K562 (cell line): Measurements from ENCODE around the gene SMOC2. TPM values are rescaled to one million over a fixed set of nuclear protein-coding genes. Genes with fewer than 3 reads are reported as not detected.

Source experiments
- ATAC-seq: fragments of 200-7000 bp; cut with Tn5 transposase; 3 replicates; pipeline ENCODE4 v1.9.1; 2020; ENCODE audit warnings: moderate library complexity
- BruUV-seq: library from RNA; stranded (reverse); fragments of 400-500 nt; replicated peaks from 2 replicates; lab custom pipeline; 2021; lab: Mats Ljungman, UMichigan
- CTCF ChIA-PET: fragments of 300-600 bp; formaldehyde crosslinking; extraction: SDS; loops from one replicate; lab custom pipeline; 2021; ENCODE audit warnings: low intra/inter-chr PET ratio; lab: Yijun Ruan, JAX
- POLR2A ChIA-PET: fragments of 300-600, 350-650 bp; sonication (Branson Sonifier 250); formaldehyde crosslinking; extraction: SDS; loops from one replicate; lab custom pipeline; 2021; ENCODE audit warnings: antibody characterized with exemption, inconsistent platforms; lab: Yijun Ruan, JAX
- DNase-seq, 4 experiments: peaks; one replicate each; pipeline versions ENCODE4 v3.0.0 to v3.0.0-alpha.2; 2011 to 2018; ENCODE audit warnings: low spot score in 3 of 4, mixed read lengths in 3 of 4; ENCODE audit errors: extremely low read depth in 1 of 4
- FAIRE-seq: peaks from 2 replicates; lab custom pipeline; 2011; peaks lifted over from hg19 to GRCh38; lab: Jason Lieb, UNC
- H2AFZ ChIP-seq: 2 replicates; pipeline ENCODE4 v1.6.0; 2011; ENCODE audit warnings: low read depth, low read length, control low read depth, inconsistent platforms
- H3K27ac ChIP-seq: fragments of 200-600 bp; 3 replicates; pipeline ENCODE4 v1.8.0; 2011; ENCODE audit warnings: low read depth, mild to moderate bottlenecking, control low read depth, inconsistent platforms, low read length, moderate library complexity, mixed read lengths; ENCODE audit errors: extremely low read depth
- H3K27me3 ChIP-seq, 2 experiments: fragments of 300-600 bp in 1 of 2; 2 replicates in 1 of 2; 3 replicates in 1 of 2; pipeline versions ENCODE4 v1.6.0 to v1.8.0; 2011; ENCODE audit warnings: inconsistent platforms in 2 of 2, low read length in 2 of 2, mild to moderate bottlenecking in 1 of 2, mixed read lengths in 1 of 2, moderate library complexity in 1 of 2; ENCODE audit not compliant: control insufficient read depth in 2 of 2, insufficient read depth in 2 of 2
- H3K36me3 ChIP-seq: fragments of 300-600 bp; 3 replicates; pipeline ENCODE4 v1.8.0; 2011; ENCODE audit warnings: mild to moderate bottlenecking, low read length, inconsistent platforms; ENCODE audit not compliant: control insufficient read depth, insufficient read depth
- H3K4me1 ChIP-seq, 2 experiments: fragments of 200-600 bp in 1 of 2; replicated peaks in 1 of 2; 2 replicates in 1 of 2; 3 replicates in 1 of 2; pipeline versions ENCODE4 v1.5.1 to v1.8.0; 2011; ENCODE audit warnings: inconsistent platforms in 2 of 2, low read length in 2 of 2, mild to moderate bottlenecking in 1 of 2, mixed read lengths in 1 of 2, moderate library complexity in 1 of 2; ENCODE audit not compliant: control insufficient read depth in 2 of 2, insufficient read depth in 2 of 2
- H3K4me2 ChIP-seq: 2 replicates; pipeline ENCODE4 v1.6.1; 2011; ENCODE audit warnings: low read length, control low read depth, inconsistent platforms, mixed read lengths; ENCODE audit not compliant: insufficient read depth
- H3K4me3 ChIP-seq: fragments of 200-600 bp; sonication (generic), shearing (Covaris generic); 2 replicates; pipeline ENCODE4 v1.5.1; 2016; ENCODE audit warnings: control low read depth, inconsistent platforms
- H3K79me2 ChIP-seq: fragments of 200-600 bp; 3 replicates; pipeline ENCODE4 v1.8.0; 2011; ENCODE audit warnings: low read length, inconsistent platforms; ENCODE audit not compliant: control insufficient read depth, insufficient read depth
- H3K9ac ChIP-seq, 2 experiments: 2 replicates each; pipeline versions ENCODE4 v1.6.0 to v1.6.1; 2011; ENCODE audit warnings: low read depth in 2 of 2, low read length in 2 of 2, control low read depth in 1 of 2, inconsistent platforms in 1 of 2, mild to moderate bottlenecking in 1 of 2, mixed read lengths in 1 of 2; ENCODE audit not compliant: insufficient read depth in 1 of 2
- H3K9me1 ChIP-seq: one replicate; pipeline ENCODE4 v1.6.0; 2011; ENCODE audit warnings: inconsistent platforms, mild to moderate bottlenecking, low read length, moderate library complexity; ENCODE audit not compliant: control insufficient read depth, insufficient read depth
- H3K9me3 ChIP-seq: replicated peaks from 2 replicates; pipeline ENCODE4 v1.5.1; 2011; ENCODE audit warnings: low read depth, low read length, inconsistent platforms; ENCODE audit not compliant: control insufficient read depth, insufficient read depth
- H4K20me1 ChIP-seq: replicated peaks from 2 replicates; pipeline ENCODE4 v1.6.1; 2011; ENCODE audit warnings: low read length, inconsistent platforms, mixed read lengths; ENCODE audit not compliant: control insufficient read depth, insufficient read depth
- ADNP ChIP-seq: fragments of 200-800 bp; sonication (Bioruptor generic); IDR thresholded peaks from 2 replicates; pipeline ENCODE4 v1.6.1; 2016; ENCODE audit warnings: missing genetic modification characterization, missing compliant biosample characterization
- ATF1 ChIP-seq, 2 experiments: fragments of 450-650 bp in 1 of 2; IDR thresholded peaks; 2 replicates each; pipeline ENCODE4 v1.6.1; 2016; ENCODE audit warnings: missing compliant biosample characterization in 1 of 2, missing genetic modification characterization in 1 of 2
- CTBP1 ChIP-seq: fragments of 450-650 bp; IDR thresholded peaks from 2 replicates; pipeline ENCODE4 v1.6.1; 2016; ENCODE audit warnings: borderline replicate concordance
- ELF4 ChIP-seq: fragments of 450-650 bp; formaldehyde crosslinking; IDR thresholded peaks from 2 replicates; pipeline ENCODE4 v1.4.0; 2022; ENCODE audit warnings: missing genetic modification characterization
- HDAC1 ChIP-seq, 2 experiments: fragments of 450-650 bp; IDR thresholded peaks; 2 replicates each; pipeline ENCODE4 v1.6.1; 2016 to 2017; ENCODE audit warnings: inconsistent platforms in 1 of 2, mild to moderate bottlenecking in 1 of 2, moderate library complexity in 1 of 2
- HDAC6 ChIP-seq: IDR thresholded peaks from 2 replicates; pipeline ENCODE4 v1.6.1; 2012; ENCODE audit warnings: low read depth, mild to moderate bottlenecking, control low read depth, inconsistent platforms, low read length, moderate library complexity
- KDM1A ChIP-seq, 2 experiments: fragments of 450-650 bp; IDR thresholded peaks; 2 replicates each; pipeline ENCODE4 v1.6.1; 2016; ENCODE audit warnings: mild to moderate bottlenecking in 2 of 2
- NFE2 ChIP-seq: IDR thresholded peaks from 2 replicates; pipeline ENCODE4 v1.6.1; 2014; ENCODE audit warnings: antibody characterized with exemption, low read depth
- THRB ChIP-seq: fragments of 450-650 bp; formaldehyde crosslinking; conservative IDR thresholded peaks from 2 replicates; pipeline ENCODE4 v1.4.0; 2022; ENCODE audit warnings: mild to moderate bottlenecking, missing genetic modification characterization
- U2AF1 ChIP-seq: fragments of 200-400 bp; formaldehyde crosslinking; optimal IDR thresholded peaks from 2 replicates; pipeline ENCODE3; 2017; ENCODE audit warnings: mild to moderate bottlenecking, low read depth, low read length, moderate library complexity
- ZNF24 ChIP-seq: fragments of 450-650 bp; IDR thresholded peaks from 2 replicates; pipeline ENCODE4 v1.6.1; 2016
- ZNF263 ChIP-seq: sonication (generic); formaldehyde crosslinking; IDR thresholded peaks from 2 replicates; pipeline ENCODE4 v1.8.0; 2022; ENCODE audit warnings: mild to moderate bottlenecking, missing genetic modification reagents, borderline replicate concordance
- ZNF785 ChIP-seq: fragments of 250-450 bp; sonication (Bioruptor Pico); IDR thresholded peaks from 2 replicates; pipeline ENCODE4 v1.4.0; 2020; ENCODE audit warnings: mild to moderate bottlenecking
- WGBS: fragments of 100-300 bp; shearing (Covaris generic); methylation state at CpG from one replicate; pipeline ENCODE4 v1.1.6; 2016; ENCODE audit warnings: low coverage, mixed read lengths; ENCODE audit not compliant: insufficient coverage; ENCODE audit errors: missing lambda C conversion rate; 5-methylcytosine and 5-hydroxymethylcytosine counted together
- in situ Hi-C: fragments of 300-500 bp; cut with MboI; formaldehyde crosslinking; loops from 4 replicates; pipeline ENCODE4 v1.15.0; 2018; ENCODE audit warnings: inconsistent platforms, mixed read lengths
- intact Hi-C: fragments of 100-400 bp; cut with micrococcal nuclease; formaldehyde crosslinking; loops from 2 replicates; pipeline ENCODE4 v1.14.2; 2022
- polyA plus RNA-seq, 8 experiments: library from polyadenylated mRNA; depleted of rRNA in 4 of 8; stranded (reverse) in 5 of 8; unstranded in 3 of 8; fragments of >200 nt; fragmentation: Nextera tagmentation in 2 of 8; fragmentation: Illumina TruSeq in 1 of 8; extraction: Ambion mirVana in 2 of 8; extraction: Trizol in 1 of 8; gene quantifications; 2 replicates each; pipeline versions ENCODE4 v1.2.1 to v1.2.3, GENCODE V29; 2011 to 2014; ENCODE audit warnings: inconsistent platforms in 1 of 8, missing spikeins in 1 of 8
- total RNA-seq, 7 experiments: library from RNA; depleted of rRNA in 6 of 7; stranded (reverse); fragments of >200 nt in 6 of 7; fragmentation: Illumina TruSeq in 2 of 7; extraction: Trizol in 2 of 7; gene quantifications; 2 replicates each; pipeline versions ENCODE4 v1.2.1 to v1.2.3, GENCODE V29; 2011 to 2021; ENCODE audit warnings: low replicate concordance in 1 of 7
- TF ChIP-seq, protein P1 (sequence below): fragments of 450-650 bp; formaldehyde crosslinking; IDR thresholded peaks from 2 replicates; pipeline ENCODE4 v1.4.0; 2022; ENCODE audit warnings: missing genetic modification characterization

The SMOC2 gene
- total and polyA plus RNA-seq, 9 of the 15 experiments (the other 6 are each of a cell fraction or from before 2014, with no cell fraction given) = 0.45 to 2.3 (median 1.1) TPM

- no peak for TF ChIP-seq HDAC6
- peak; percentile 58 for TF ChIP-seq NFE2
- TF ChIP-seq, all 486 proteins: peak for 5
Measured at GRCh38 chr6:168713839-168714238, 272.9 kb downstream of the SMOC2 start (continued).

- POLR2A ChIA-PET = no interaction called here
- Histone ChIP-seq H3K4me3 (no peak overlapping the region), H2AFZ (no peak overlapping the region), H3K27me3 (peaks cover 5 to 38% of the 10 kb centered on the region in 2 experiments; a peak in 3 of 5 replicates), H3K36me3 (no peaks in the 10 kb centered on the region), H3K79me2 (no peaks in the 10 kb centered on the region), H3K9ac (no peak overlapping the region), H3K4me2 (no peak overlapping the region), H3K4me1 (no peaks in the 10 kb centered on the region), H3K9me1 (no peaks in the 10 kb centered on the region), H3K27ac (no peak overlapping the region), H3K9me3 (no peaks in the 10 kb centered on the region), H4K20me1 (no peaks in the 10 kb centered on the region)
- peak; percentile 55; the same call in 1 of the 2 replicates for TF ChIP-seq THRB (CRISPR knock-in tag)
- TF ChIP-seq CTBP1 = peak; percentile 19; the same call in 1 of the 2 replicates
- no peak for TF ChIP-seq ZNF785 (CRISPR knock-in tag)
- TF ChIP-seq U2AF1 = no peak
- no peak for TF ChIP-seq ADNP (tag)
- TF ChIP-seq HDAC1 (IDR thresholded peaks at IDR 0.05) = peak in 1 of 2 experiments; percentile 52; a peak in 2 of 4 replicates
- no peak for TF ChIP-seq ATF1 (CRISPR knock-in tag; IDR thresholded peaks at IDR 0.05)
- TF ChIP-seq ATF1 (tag; IDR thresholded peaks at IDR 0.05) = no peak
- TF ChIP-seq, protein P1, sequence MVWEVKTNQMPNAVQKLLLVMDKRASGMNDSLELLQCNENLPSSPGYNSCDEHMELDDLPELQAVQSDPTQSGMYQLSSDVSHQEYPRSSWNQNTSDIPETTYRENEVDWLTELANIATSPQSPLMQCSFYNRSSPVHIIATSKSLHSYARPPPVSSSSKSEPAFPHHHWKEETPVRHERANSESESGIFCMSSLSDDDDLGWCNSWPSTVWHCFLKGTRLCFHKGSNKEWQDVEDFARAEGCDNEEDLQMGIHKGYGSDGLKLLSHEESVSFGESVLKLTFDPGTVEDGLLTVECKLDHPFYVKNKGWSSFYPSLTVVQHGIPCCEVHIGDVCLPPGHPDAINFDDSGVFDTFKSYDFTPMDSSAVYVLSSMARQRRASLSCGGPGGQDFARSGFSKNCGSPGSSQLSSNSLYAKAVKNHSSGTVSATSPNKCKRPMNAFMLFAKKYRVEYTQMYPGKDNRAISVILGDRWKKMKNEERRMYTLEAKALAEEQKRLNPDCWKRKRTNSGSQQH (CRISPR knock-in tag) = 0 out of 2 replicates have a peak, but pooled peaks have one; percentile 4
- TF ChIP-seq ZNF263 (CRISPR knock-in tag) = peak; percentile 89
- TF ChIP-seq ZNF24 = no peak
- TF ChIP-seq KDM1A (IDR thresholded peaks at IDR 0.05) = peak; percentile 49 to 66; a peak in 3 of 4 replicates
- 0 out of 2 replicates have a peak, but pooled peaks have one; percentile 26 for TF ChIP-seq ELF4 (CRISPR knock-in tag)
- intact Hi-C loops (no loop called here), in situ Hi-C loops (no loop called here)
- no peak for ATAC-seq
- CTCF ChIA-PET = no interaction called here
- no peak for DNase-seq
- no TSS peak for BruUV-seq
- no peak for FAIRE-seq
- WGBS = 12% methylated on average over 4 of the region's 4 CpGs
Measured at GRCh38 chr6:168714547-168715260, 273.7 kb downstream of the SMOC2 start.
